CD4-positive, alpha-beta T cell (primary cell): ENCODE data around the gene PRKCG. TPM values are rescaled to one million over a fixed set of nuclear protein-coding genes. Genes with fewer than 3 reads are reported as not detected.

ENCODE experiments used
- ATAC-seq: fragments of 200-7000 bp; cut with Tn5 transposase; one replicate; pipeline ENCODE4 v1.10.0; 2022; ENCODE audit warnings: mild to moderate bottlenecking; ENCODE audit not compliant: poor library complexity
- CTCF ChIA-PET: fragments of 350-600 bp; sonication (Branson Sonifier 250); formaldehyde crosslinking; loops from one replicate; lab custom pipeline; 2021; ENCODE audit warnings: antibody characterized with exemption, inconsistent platforms; lab: Charles Lee
- POLR2A ChIA-PET: fragments of 350-600 bp; sonication (Branson Sonifier 250); formaldehyde crosslinking; loops from one replicate; lab custom pipeline; 2021; ENCODE audit warnings: antibody characterized with exemption, inconsistent platforms; lab: Charles Lee
- DNase-seq, 14 experiments: peaks; one replicate each; pipeline ENCODE4 v3.0.0-alpha.2; 2013 to 2020; ENCODE audit warnings: mixed read lengths in 2 of 14
- H3K27ac ChIP-seq, 2 donors: one replicate each; pipeline versions ENCODE4 v1.5.1 to v1.7.0; 2013; ENCODE audit warnings: low read length in 2 of 2, low read depth in 1 of 2, mild to moderate bottlenecking in 1 of 2
- H3K27me3 ChIP-seq, 2 experiments: 1 replicate in 1 of 2; 2 replicates in 1 of 2; pipeline versions ENCODE4 v1.6.1 to v1.7.0; 2013; ENCODE audit warnings: low read length in 2 of 2, control low read depth in 1 of 2, mild to moderate bottlenecking in 1 of 2, moderate library complexity in 1 of 2; ENCODE audit not compliant: insufficient read depth in 2 of 2, control insufficient read depth in 1 of 2
- H3K36me3 ChIP-seq: one replicate; pipeline ENCODE4 v1.6.1; 2013; ENCODE audit warnings: low read length, control low read depth; ENCODE audit not compliant: insufficient read depth
- H3K4me1 ChIP-seq: one replicate; pipeline ENCODE4 v1.6.1; 2013; ENCODE audit warnings: low read length, control low read depth; ENCODE audit not compliant: insufficient read depth
- H3K4me3 ChIP-seq: one replicate; pipeline ENCODE4 v1.5.1; 2013; ENCODE audit warnings: mild to moderate bottlenecking, low read length, moderate library complexity
- H3K9me3 ChIP-seq, 2 experiments: 1 replicate in 1 of 2; 2 replicates in 1 of 2; pipeline versions ENCODE4 v1.6.1 to v1.7.0; 2013; ENCODE audit warnings: low read length in 2 of 2, mild to moderate bottlenecking in 2 of 2, control low read depth in 1 of 2, moderate library complexity in 1 of 2; ENCODE audit not compliant: control insufficient read depth in 1 of 2, insufficient read depth in 1 of 2
- H3K27ac Mint-ChIP-seq: one replicate; pipeline ENCODE4 v1.8.0; 2020; ENCODE audit warnings: mixed read lengths
- H3K27me3 Mint-ChIP-seq: one replicate; pipeline ENCODE4 v1.8.0; 2021; ENCODE audit warnings: mixed read lengths
- H3K36me3 Mint-ChIP-seq: one replicate; pipeline ENCODE4 v1.8.0; 2021; ENCODE audit warnings: low read depth, mixed read lengths
- H3K4me1 Mint-ChIP-seq: one replicate; pipeline ENCODE4 v1.8.0; 2021; ENCODE audit warnings: low read depth, mixed read lengths
- H3K4me3 Mint-ChIP-seq: one replicate; pipeline ENCODE4 v1.8.0; 2020; ENCODE audit warnings: mild to moderate bottlenecking, mixed read lengths
- H3K9me3 Mint-ChIP-seq: one replicate; pipeline ENCODE4 v1.8.0; 2020; ENCODE audit warnings: mixed read lengths
- intact Hi-C, 2 experiments: fragments of 100-400 bp; cut with DNase I in 1 of 2; cut with micrococcal nuclease in 1 of 2; formaldehyde crosslinking; loops; one replicate each; pipeline versions ENCODE4 v1.15.1 to v1.9.0; 2023 to 2025; cut with DNase I, micrococcal nuclease
- total RNA-seq, 174 experiments: library from RNA in 2 of 174; stranded (reverse) in 2 of 174; gene quantifications; one replicate each; pipeline ENCODE4 v1.2.3 and lab custom pipeline; 2021 to 2026
- TF ChIP-seq, protein P1 (sequence below): fragments of 200-600 bp; IDR thresholded peaks from one replicate; pipeline ENCODE4 v1.8.0; 2022; ENCODE audit warnings: antibody characterized with exemption, mild to moderate bottlenecking

Gene PRKCG
- total RNA-seq, 2 experiments from 2014 or later, result 1.5 to 1.6 TPM

DNA sequence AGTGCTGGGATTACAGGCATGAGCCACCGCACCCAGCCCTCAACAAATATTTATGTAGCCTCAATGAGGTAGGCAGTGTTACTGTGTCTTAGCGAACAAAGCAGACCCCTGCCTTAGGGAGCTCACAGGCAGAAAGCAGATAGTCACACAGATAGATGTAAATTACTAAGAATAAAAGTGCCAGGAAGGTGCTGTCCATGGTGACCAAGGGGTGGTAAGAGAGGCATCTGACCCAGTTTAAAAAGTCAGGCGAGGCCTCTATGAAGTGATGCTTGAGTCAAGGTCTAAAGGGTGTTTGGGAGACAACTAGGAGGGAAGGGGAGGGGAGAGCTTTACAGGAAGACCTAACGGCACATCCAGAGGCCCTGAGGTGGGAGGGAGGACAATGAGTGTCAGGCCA, 14.7 kb downstream of the PRKCG start:
- ATAC-seq, result no peak
- Histone ChIP-seq H3K36me3 (no peaks in the 10 kb centered on the region), H3K4me3 (no peak overlapping the region), H3K9me3 (peaks cover 0 to 28% of the 10 kb centered on the region in 2 experiments), H3K27me3 (peaks cover 39% of the 10 kb centered on the region in 2 experiments), H3K4me1 (no peaks in the 10 kb centered on the region), H3K27ac (no peak overlapping the region)
- ChIA-PET CTCF (no interaction called here), POLR2A (no interaction called here)
- Mint-ChIP-seq H3K4me3 (no peak overlapping the region), H3K9me3 (no peaks in the 10 kb centered on the region), H3K27me3 (peaks cover 82% of the 10 kb centered on the region), H3K27ac (no peak overlapping the region), H3K36me3 (no peaks in the 10 kb centered on the region), H3K4me1 (peaks cover 5% of the 10 kb centered on the region)
- intact Hi-C loops, result loop anchor here in 1 of 2 experiments (10.0 kb wide), 1 partner anchor 302 kb away; no protein-coding TSS in a partner anchor
- TF ChIP-seq, protein P1, sequence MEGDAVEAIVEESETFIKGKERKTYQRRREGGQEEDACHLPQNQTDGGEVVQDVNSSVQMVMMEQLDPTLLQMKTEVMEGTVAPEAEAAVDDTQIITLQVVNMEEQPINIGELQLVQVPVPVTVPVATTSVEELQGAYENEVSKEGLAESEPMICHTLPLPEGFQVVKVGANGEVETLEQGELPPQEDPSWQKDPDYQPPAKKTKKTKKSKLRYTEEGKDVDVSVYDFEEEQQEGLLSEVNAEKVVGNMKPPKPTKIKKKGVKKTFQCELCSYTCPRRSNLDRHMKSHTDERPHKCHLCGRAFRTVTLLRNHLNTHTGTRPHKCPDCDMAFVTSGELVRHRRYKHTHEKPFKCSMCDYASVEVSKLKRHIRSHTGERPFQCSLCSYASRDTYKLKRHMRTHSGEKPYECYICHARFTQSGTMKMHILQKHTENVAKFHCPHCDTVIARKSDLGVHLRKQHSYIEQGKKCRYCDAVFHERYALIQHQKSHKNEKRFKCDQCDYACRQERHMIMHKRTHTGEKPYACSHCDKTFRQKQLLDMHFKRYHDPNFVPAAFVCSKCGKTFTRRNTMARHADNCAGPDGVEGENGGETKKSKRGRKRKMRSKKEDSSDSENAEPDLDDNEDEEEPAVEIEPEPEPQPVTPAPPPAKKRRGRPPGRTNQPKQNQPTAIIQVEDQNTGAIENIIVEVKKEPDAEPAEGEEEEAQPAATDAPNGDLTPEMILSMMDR, result no peak
- DNase-seq, result no peak

DNA sequence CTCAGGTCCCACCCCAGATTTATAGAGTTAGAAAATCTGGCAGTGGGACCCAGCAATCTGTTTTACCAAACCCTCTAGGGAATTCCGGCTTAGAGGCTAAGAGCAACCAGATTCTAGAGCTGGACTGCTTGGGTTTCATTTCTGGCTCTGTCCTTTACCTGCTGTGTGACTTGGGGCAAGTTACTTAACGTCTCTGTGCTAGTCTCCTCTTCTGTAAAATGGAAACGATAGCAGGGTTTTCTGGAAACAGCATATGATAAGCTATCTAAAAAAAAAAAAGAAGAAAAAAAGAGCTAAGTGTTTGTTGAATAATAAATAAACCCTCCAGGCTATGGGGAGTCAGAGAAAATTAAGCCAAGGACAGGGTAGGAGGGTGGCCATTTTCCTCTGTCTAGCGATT, 15.5 kb downstream of the PRKCG start:
- intact Hi-C loops, result loop anchor here in 1 of 2 experiments (10.0 kb wide), 1 partner anchor 303 kb away; no protein-coding TSS in a partner anchor
- H3K9me3 Mint-ChIP-seq, result peaks cover 3% of the 10 kb centered on the region
- no peak for ATAC-seq
- TF ChIP-seq, protein P1, result no peak
- H3K27me3 Mint-ChIP-seq, result peaks cover 84% of the 10 kb centered on the region
- no peak overlapping the region for H3K27ac ChIP-seq
- H3K4me3 ChIP-seq, result no peak overlapping the region
- no peaks in the 10 kb centered on the region for H3K36me3 Mint-ChIP-seq
- peaks cover 33 to 35% of the 10 kb centered on the region in 2 experiments for H3K27me3 ChIP-seq
- no peak for DNase-seq
- no peak overlapping the region for H3K27ac Mint-ChIP-seq
- ChIA-PET POLR2A (no interaction called here), CTCF (no interaction called here)
- H3K36me3 ChIP-seq, result no peaks in the 10 kb centered on the region
- H3K9me3 ChIP-seq, result peaks cover 0 to 24% of the 10 kb centered on the region in 2 experiments
- H3K4me1 ChIP-seq, result no peaks in the 10 kb centered on the region
- H3K4me1 Mint-ChIP-seq, result peaks cover 5% of the 10 kb centered on the region
- H3K4me3 Mint-ChIP-seq, result no peak overlapping the region

DNA sequence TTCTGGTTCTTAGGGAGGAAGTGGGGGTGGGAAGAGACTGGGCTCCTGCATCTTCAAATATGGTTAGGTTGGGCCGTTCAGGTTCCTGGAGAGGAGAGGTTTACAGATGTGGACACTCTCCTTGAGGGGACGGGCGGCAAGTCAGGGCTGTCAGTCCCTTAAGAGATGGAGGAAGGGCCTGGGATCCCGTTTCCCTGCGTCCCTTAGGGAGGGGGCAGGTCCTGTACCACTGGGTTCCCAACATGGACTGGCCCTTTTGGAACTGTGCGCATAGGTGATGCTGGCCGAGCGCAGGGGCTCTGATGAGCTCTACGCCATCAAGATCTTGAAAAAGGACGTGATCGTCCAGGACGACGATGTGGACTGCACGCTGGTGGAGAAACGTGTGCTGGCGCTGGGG, 16.2 kb downstream of the PRKCG start:
- CTCF ChIA-PET, result no interaction called here
- peaks cover 5% of the 10 kb centered on the region for H3K9me3 Mint-ChIP-seq
- peaks cover 5% of the 10 kb centered on the region for H3K4me1 Mint-ChIP-seq

More for the DNA sequence above, 16.2 kb downstream of the PRKCG start:
- POLR2A ChIA-PET, result no interaction called here
- Histone ChIP-seq H3K4me1 (no peaks in the 10 kb centered on the region), H3K36me3 (no peaks in the 10 kb centered on the region), H3K27ac (no peak overlapping the region), H3K4me3 (no peak overlapping the region), H3K9me3 (peaks cover 0 to 24% of the 10 kb centered on the region in 2 experiments), H3K27me3 (peaks cover 27 to 31% of the 10 kb centered on the region in 2 experiments)
- DNase-seq (no peak), ATAC-seq (no peak)
- TF ChIP-seq, protein P1, result no peak
- intact Hi-C loops, result loop anchor here in 1 of 2 experiments (10.0 kb wide), 1 partner anchor 303 kb away; no protein-coding TSS in a partner anchor
- H3K27ac Mint-ChIP-seq, result no peak overlapping the region
- peaks cover 84% of the 10 kb centered on the region for H3K27me3 Mint-ChIP-seq
- H3K4me3 Mint-ChIP-seq, result no peak overlapping the region
- H3K36me3 Mint-ChIP-seq, result no peaks in the 10 kb centered on the region
